Smooth muscle cell of the brain vasculature (primary cell): ENCODE measurements around the gene KRTAP4-5.
"Not testable (repeated sequence)": the region's sequence is repeated elsewhere in the genome, so short reads cannot be mapped to it uniquely, and the experiment has no call there.

Source experiments
- DNase-seq: peaks from one replicate; pipeline ENCODE4 v3.0.0-alpha.2; 2012; ENCODE audit warnings: low read depth, low spot score

KRTAP4-5 gene

GRCh38 chr17:41149652-41149985, at the start of gene KRTAP4-5:
TSS of gene KRTAP4-5 (minus strand) at chr17:41149825. CDS start at chr17:41149767, 58 bp downstream.
- no peak for DNase-seq

- no peak for DNase-seq
These were observed 46.4 kb upstream of the KRTAP4-5 start for GRCh38 chr17:41196068-41196467.

- no peak for DNase-seq
These were observed 40.7 kb upstream of the KRTAP4-5 start for GRCh38 chr17:41190328-41190727.

GRCh38 chr17:41189837-41190318, 40.3 kb upstream of the KRTAP4-5 start, which contains the start of gene KRTAP9-1:
TSS of gene KRTAP9-1 (plus strand) at chr17:41189887. CDS start at chr17:41189887, 0 bp downstream.
- not testable (repeated sequence) for DNase-seq

- DNase-seq, result no peak
These were observed 37.2 kb upstream of the KRTAP4-5 start for GRCh38 chr17:41186872-41187271.

GRCh38 chr17:41185001-41185400, 35.4 kb upstream of the KRTAP4-5 start:
- no peak for DNase-seq

GRCh38 chr17:41184480-41184961, 34.9 kb upstream of the KRTAP4-5 start, which contains the start of gene KRTAP4-1:
TSS of gene KRTAP4-1 (minus strand) at chr17:41184911. CDS start at chr17:41184854, 57 bp downstream.
- no peak for DNase-seq

GRCh38 chr17:41178843-41179616, 29.4 kb upstream of the KRTAP4-5 start:
- no peak for DNase-seq

GRCh38 chr17:41178341-41178740, 28.7 kb upstream of the KRTAP4-5 start:
- no peak for DNase-seq

GRCh38 chr17:41177727-41178271, 28.2 kb upstream of the KRTAP4-5 start, which contains the start of gene KRTAP4-2:
TSS of gene KRTAP4-2 (minus strand) at chr17:41178221. CDS start at chr17:41178164, 57 bp downstream.
- DNase-seq, result no peak

GRCh38 chr17:41176744-41177387, 27.2 kb upstream of the KRTAP4-5 start:
- no peak for DNase-seq

GRCh38 chr17:41171886-41172285, 22.3 kb upstream of the KRTAP4-5 start:
- no peak for DNase-seq

- DNase-seq, result no peak
These were observed 18.5 kb upstream of the KRTAP4-5 start, which contains the start of gene KRTAP4-3 for GRCh38 chr17:41168121-41168520. TSS of gene KRTAP4-3 (minus strand) at chr17:41168221. CDS start at chr17:41168172, 49 bp downstream.

- DNase-seq, result no peak
These were observed 17.9 kb upstream of the KRTAP4-5 start for GRCh38 chr17:41167561-41167960.

- no peak for DNase-seq
These were observed 14.2 kb upstream of the KRTAP4-5 start for GRCh38 chr17:41163828-41164227.

- DNase-seq, result no peak
These were observed 11.0 kb upstream of the KRTAP4-5 start, which contains the start of gene KRTAP4-4 for GRCh38 chr17:41160648-41161047. TSS of gene KRTAP4-4 (minus strand) at chr17:41160748. CDS start at chr17:41160691, 57 bp downstream.

GRCh38 chr17:41160190-41160589, 10.6 kb upstream of the KRTAP4-5 start:
- not testable (repeated sequence) for DNase-seq

- DNase-seq, result no peak
These were observed 4.2 kb upstream of the KRTAP4-5 start for GRCh38 chr17:41153856-41154255.

GRCh38 chr17:41151525-41151924, 1.9 kb upstream of the KRTAP4-5 start:
- no peak for DNase-seq

GRCh38 chr17:41150026-41150425, 401 bp upstream of the KRTAP4-5 start:
- DNase-seq, result no peak

GRCh38 chr17:41148971-41149651, 514 bp downstream of the KRTAP4-5 start:
- not testable (repeated sequence) for DNase-seq
